GM18907 (cell line): Measurements from ENCODE around the gene SNTB2.
A peak's percentile ranks its signal among the peaks of the same experiment; 100 is the strongest.

ENCODE experiments used
- ATAC-seq: cut with Tn5 transposase; IDR thresholded peaks from one replicate; pipeline ENCODE4 v1.9.1; 2021; ENCODE audit warnings: mild to moderate bottlenecking, moderate library complexity; ENCODE audit not compliant: unreplicated experiment

Gene SNTB2

GRCh38 chr16:69330286-69331109 is 143.5 kb downstream of the SNTB2 start, which contains the start of gene PDF:
Gene PDF, minus strand, starts transcription at chr16:69330588. Its CDS starts 18 bp downstream, at chr16:69330570.
- peak; percentile 90 for ATAC-seq

- ATAC-seq: no peak
Measured at GRCh38 chr16:69334696-69335095, 147.7 kb downstream of the SNTB2 start.

- no peak for ATAC-seq
Measured at GRCh38 chr16:69338557-69339288, 151.8 kb downstream of the SNTB2 start.

- ATAC-seq: peak; percentile 89
Measured at GRCh38 chr16:69339289-69340094, 152.5 kb downstream of the SNTB2 start, which contains the start of the genes COG8 and NIP7. Gene COG8, minus strand, starts transcription at chr16:69339564. Its CDS starts 12 bp downstream, at chr16:69339552. Gene NIP7, plus strand, starts transcription at chr16:69339772. Its CDS starts 58 bp downstream, at chr16:69339830.

- ATAC-seq: no peak
Measured at GRCh38 chr16:69340095-69340644, 153.2 kb downstream of the SNTB2 start.

GRCh38 chr16:69344171-69344570 is 157.2 kb downstream of the SNTB2 start:
- no peak for ATAC-seq

GRCh38 chr16:69345923-69346322 is 159.0 kb downstream of the SNTB2 start:
- no peak for ATAC-seq

GRCh38 chr16:69346683-69347082 is 159.7 kb downstream of the SNTB2 start:
- no peak for ATAC-seq

GRCh38 chr16:69348222-69348621 is 161.3 kb downstream of the SNTB2 start:
- no peak for ATAC-seq

- ATAC-seq: no peak
Measured at GRCh38 chr16:69349536-69349935, 162.6 kb downstream of the SNTB2 start.

- no peak for ATAC-seq
Measured at GRCh38 chr16:69350536-69351133, 163.7 kb downstream of the SNTB2 start.

- no peak for ATAC-seq
Measured at GRCh38 chr16:69351309-69352027, 164.5 kb downstream of the SNTB2 start, which contains the start of gene TMED6. Gene TMED6, minus strand, starts transcription at chr16:69351786. Its CDS starts 33 bp downstream, at chr16:69351753.
